ENCODE measurements around the gene NHS.

DNA sequence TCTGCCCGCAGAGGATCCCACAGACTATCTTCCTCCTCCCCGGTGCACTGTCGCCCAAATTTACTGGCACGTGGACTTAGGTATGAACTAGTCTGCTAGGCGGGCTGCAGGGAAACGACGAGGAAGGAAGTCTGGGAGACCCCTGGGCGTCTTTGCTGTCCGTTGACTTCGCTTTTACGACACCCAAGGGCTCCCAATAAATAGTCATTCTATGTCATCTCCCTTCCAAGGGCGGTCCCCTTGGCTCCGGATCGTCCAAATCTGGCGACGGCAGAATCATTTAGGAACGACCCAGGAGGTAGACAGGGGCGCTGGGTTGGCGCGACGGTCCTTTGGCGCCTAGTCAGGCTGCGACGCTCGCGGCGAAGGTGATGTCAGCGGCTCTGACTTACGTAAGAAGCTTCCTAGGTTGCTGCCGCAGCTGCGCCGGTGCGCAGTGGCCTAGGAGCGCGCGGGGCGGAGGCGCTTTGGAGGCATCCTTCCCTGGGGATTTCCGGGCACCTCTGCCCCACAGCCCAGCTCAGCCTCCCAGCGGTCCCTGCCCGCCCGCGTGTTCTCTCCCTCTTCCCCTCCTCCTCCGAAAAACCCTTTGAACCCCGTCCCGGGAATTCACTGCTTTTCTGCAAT, 2.2 kb downstream of the NHS start:
- TF ChIP-seq POLR2A (IDR thresholded peaks at IDR 0.05) (no peak), EP300 (IDR thresholded peaks at IDR 0.05) (peak in 1 of 2 donors; percentile 30)
- TF ChIP-seq, protein P1, sequence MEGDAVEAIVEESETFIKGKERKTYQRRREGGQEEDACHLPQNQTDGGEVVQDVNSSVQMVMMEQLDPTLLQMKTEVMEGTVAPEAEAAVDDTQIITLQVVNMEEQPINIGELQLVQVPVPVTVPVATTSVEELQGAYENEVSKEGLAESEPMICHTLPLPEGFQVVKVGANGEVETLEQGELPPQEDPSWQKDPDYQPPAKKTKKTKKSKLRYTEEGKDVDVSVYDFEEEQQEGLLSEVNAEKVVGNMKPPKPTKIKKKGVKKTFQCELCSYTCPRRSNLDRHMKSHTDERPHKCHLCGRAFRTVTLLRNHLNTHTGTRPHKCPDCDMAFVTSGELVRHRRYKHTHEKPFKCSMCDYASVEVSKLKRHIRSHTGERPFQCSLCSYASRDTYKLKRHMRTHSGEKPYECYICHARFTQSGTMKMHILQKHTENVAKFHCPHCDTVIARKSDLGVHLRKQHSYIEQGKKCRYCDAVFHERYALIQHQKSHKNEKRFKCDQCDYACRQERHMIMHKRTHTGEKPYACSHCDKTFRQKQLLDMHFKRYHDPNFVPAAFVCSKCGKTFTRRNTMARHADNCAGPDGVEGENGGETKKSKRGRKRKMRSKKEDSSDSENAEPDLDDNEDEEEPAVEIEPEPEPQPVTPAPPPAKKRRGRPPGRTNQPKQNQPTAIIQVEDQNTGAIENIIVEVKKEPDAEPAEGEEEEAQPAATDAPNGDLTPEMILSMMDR (IDR thresholded peaks at IDR 0.05) = no peak
